Motor neuron (in vitro differentiated cells): ENCODE results near the gene PMEL. TPM values are rescaled to one million over a fixed set of nuclear protein-coding genes. Genes with fewer than 3 reads are reported as not detected.
A peak's percentile ranks its signal among the peaks of the same experiment; 100 is the strongest.
"Not testable (repeated sequence)": the region's sequence is repeated elsewhere in the genome, so short reads cannot be mapped to it uniquely, and the experiment has no call there.

Source experiments
- ATAC-seq, 8 experiments: fragments of 200-7000 bp; cut with Tn5 transposase; replicated peaks in 6 of 8; 2 replicates each; pipeline ENCODE4 v1.8.0; 2021; ENCODE audit warnings: mild to moderate bottlenecking in 8 of 8, moderate library complexity in 8 of 8
- H3K27ac ChIP-seq, 2 donors: fragments of 250-450 bp; sonication (Bioruptor Pico); 2 replicates each; pipeline ENCODE4 v1.9.0; 2021; ENCODE audit warnings: antibody characterized with exemption in 2 of 2, mild to moderate bottlenecking in 2 of 2, moderate library complexity in 1 of 2
- H3K4me1 ChIP-seq, 2 donors: fragments of 250-450 bp; sonication (Bioruptor Pico); replicated peaks in 1 of 2; 2 replicates each; pipeline ENCODE4 v1.6.1; 2021; ENCODE audit warnings: antibody characterized with exemption in 2 of 2, mild to moderate bottlenecking in 2 of 2, moderate library complexity in 1 of 2
- H3K4me3 ChIP-seq, 5 donors: fragments of 250-450 bp; sonication (Bioruptor Pico); 2 replicates each; pipeline ENCODE4 v1.9.0; 2021; ENCODE audit warnings: antibody characterized with exemption in 5 of 5, mild to moderate bottlenecking in 5 of 5, moderate library complexity in 4 of 5
- WGBS, 10 experiments: fragments of 450-650 bp; shearing (Covaris generic); methylation state at CpG; one replicate each; pipeline ENCODE4 v1.0.0; 2022; 5-methylcytosine and 5-hydroxymethylcytosine counted together
- in situ Hi-C, 9 experiments: fragments of 400-800 bp; cut with MboI; loops; one replicate each; pipeline ENCODE4 v1.15.0; 2021; ENCODE audit warnings: low sequenced_read_pairs in 9 of 9, low pct_unique_long_range_greater_than_20kb in 2 of 9; ENCODE audit not compliant: unreplicated experiment in 9 of 9
- total RNA-seq, 8 experiments: library from RNA; unstranded; fragments of 300-600 nt; gene quantifications; 2 replicates each; pipeline versions ENCODE4 v1.2.3 to v1.2.4, GENCODE V29; 2022

The PMEL gene
- total RNA-seq, 8 experiments from 2014 or later, result 0.86 to 14.4 (median 1.7) TPM

DNA sequence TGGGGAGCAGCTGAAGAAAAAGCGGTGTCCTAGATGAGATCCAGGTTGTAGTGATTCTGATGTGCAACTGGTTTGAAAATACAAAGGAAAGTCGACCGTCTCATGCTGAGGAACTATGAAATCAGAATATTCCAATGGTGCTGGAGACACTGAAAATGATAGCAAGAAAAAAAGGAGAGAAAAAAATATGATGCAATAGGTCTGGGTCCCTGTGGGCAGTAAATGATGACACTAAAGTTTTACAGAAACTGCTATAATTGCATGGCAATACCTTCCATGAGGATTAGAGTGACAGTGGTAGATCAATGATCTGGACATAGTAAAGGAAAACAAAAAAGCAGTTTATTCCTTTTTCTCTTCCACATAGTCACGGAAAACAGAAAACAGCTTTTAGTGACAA lies 40.5 kb downstream of the PMEL start:
- peaks cover 8 to 15% of the 10 kb centered on the region in 2 donors for H3K4me1 ChIP-seq
- H3K4me3 ChIP-seq, result peak overlapping the region in 4 of 5 donors; percentile 65 to 97 (median 92)
- WGBS, 10 experiments, result 48 to 100% (median 83%) methylated on average over 2 to 4 of the region's 4 CpGs
- H3K27ac ChIP-seq, result no peak overlapping the region
- in situ Hi-C loops, result loop anchor here in 3 of 9 experiments (25.0 kb wide), 1 partner anchor 188 kb away; the partner anchor contains the start of genes CD63 (in 3 of the 3) and GDF11 (in 3 of the 3)
- ATAC-seq, result no peak

DNA sequence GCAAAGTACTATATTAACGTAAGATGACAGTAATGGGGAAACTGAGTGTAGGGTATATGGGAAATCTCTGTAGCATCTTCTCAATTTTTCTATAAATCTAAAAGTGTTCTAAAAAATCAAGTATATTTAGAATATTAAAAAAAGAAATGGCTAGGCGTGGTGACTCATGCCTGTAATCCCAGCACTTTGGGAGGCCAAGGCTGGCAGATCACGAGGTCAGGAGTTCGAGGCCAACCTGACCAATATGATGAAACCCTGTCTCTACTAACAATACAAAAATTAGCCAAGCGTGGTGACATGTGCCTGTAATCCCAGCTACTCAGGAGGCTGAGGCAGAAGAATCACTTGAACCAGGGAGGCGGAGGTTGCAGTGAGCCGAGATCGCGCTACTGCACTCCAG lies 42.2 kb downstream of the PMEL start:
- peaks cover 7 to 14% of the 10 kb centered on the region in 2 donors for H3K4me1 ChIP-seq
- H3K27ac ChIP-seq, ATAC-seq, H3K4me3 ChIP-seq, in situ Hi-C loops: not testable (repeated sequence)
- 76 to 100% (median 97%) methylated on average over 3 to 9 of the region's 9 CpGs; no CpG with 5 or more reads in 1 of the 10 experiments for WGBS, 10 experiments

DNA sequence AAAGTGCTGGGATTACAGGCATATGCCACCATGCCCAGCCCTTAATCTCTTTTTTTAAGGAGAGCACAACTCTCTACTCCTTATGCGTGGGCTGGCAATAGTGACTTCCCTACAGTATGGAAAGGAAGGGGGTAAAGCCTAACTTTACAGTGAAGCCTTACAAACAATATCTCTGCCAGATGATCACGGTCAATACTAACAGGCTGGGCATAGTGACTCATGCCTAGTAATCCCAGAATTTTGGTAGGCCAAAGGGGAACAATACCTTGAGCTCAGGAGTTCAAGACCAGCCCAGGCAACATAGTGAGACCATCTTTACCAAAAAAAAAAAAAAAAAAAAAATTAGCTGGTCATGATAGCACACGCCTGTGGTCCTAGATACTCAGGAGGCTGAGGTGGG lies 43.7 kb downstream of the PMEL start:
- 80 to 100% (median 89%) methylated on average over 1 to 2 of the region's 3 CpGs; no CpG with 5 or more reads in 2 of the 10 experiments for WGBS, 10 experiments
- Histone ChIP-seq H3K4me1 (peaks cover 5 to 8% of the 10 kb centered on the region in 2 donors), H3K27ac (no peak overlapping the region), H3K4me3 (no peak overlapping the region)
- in situ Hi-C loops, result no loop called here
- no peak for ATAC-seq

DNA sequence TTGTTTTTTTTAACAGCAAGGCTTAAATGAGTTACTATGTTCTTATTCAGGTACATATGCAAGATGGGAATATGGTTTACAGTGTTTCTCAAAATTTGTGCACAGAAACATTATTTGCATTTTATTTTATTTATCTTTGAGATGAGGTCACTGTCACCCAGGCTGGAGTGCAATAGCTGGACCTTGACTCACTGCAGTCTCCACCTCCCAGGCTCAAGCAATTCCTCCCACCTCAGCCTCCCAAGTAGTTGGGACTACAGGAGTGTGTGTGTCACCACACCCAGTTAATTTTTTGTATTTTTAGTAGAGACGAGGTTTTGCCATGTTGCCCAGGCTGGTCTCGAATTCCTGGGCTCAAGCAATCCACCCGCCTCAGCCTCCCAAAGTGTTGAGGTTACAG lies 46.8 kb downstream of the PMEL start:
- H3K4me1 ChIP-seq, in situ Hi-C loops, H3K27ac ChIP-seq, H3K4me3 ChIP-seq: not testable (repeated sequence)
- ATAC-seq, result peak in 2 of 8 experiments; percentile 92 to 95
- WGBS, 10 experiments, result 14 to 100% (median 80%) methylated on average over 2 to 3 of the region's 3 CpGs; no CpG with 5 or more reads in 4 of the 10 experiments

DNA sequence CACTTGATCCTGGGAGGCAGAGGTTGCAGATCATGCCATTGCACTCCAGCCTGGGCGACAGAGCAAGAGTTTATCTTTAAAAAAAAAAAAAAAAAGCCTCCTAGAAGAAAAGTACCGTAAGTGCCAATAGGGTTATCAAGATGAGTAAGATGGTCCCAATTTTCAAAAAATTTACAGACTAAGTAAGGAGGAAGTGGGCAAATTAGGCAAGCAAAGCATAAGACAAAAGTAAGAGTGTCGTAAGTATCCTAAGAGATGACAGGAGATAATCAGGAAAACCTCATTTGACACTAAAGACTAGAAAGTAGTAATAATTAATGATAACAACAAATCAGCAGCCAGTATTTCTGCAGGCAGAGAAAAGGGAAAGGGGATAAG lies 50.4 kb downstream of the PMEL start:
- Histone ChIP-seq H3K27ac (no peak overlapping the region), H3K4me3 (no peak overlapping the region), H3K4me1 (no peaks in the 10 kb centered on the region)
- no peak for ATAC-seq
- in situ Hi-C loops, result no loop called here
- WGBS, 10 experiments, result 84 to 100% (median 92%) methylated on average over 3 of the region's 3 CpGs; no CpG with 5 or more reads in 2 of the 10 experiments

DNA sequence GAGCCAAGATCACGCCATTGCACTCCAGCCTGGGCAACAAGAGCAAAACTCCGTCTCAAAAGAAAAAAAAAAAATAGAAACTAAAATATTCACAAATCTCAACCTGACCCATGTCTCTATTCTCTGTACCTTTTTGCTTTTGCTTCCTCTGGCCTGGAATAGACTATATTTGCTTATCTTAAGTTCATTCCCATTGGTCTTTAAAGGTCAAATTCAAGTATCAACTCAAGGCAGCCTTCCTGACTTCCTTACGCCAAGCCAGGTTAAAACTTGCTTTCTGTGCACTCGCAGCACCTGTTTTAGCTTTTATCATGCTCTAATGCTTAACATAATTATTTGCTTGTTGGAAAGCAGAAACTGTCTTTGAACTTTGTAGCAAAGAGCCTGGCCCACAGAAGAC lies 52.9 kb downstream of the PMEL start:
- peaks cover 0 to 2% of the 10 kb centered on the region in 2 donors for H3K4me1 ChIP-seq
- H3K4me3 ChIP-seq, result no peak overlapping the region
- no peak for ATAC-seq
- no peak overlapping the region for H3K27ac ChIP-seq
- WGBS, 10 experiments, result 67 to 100% (median 100%) methylated on average over 1 to 4 of the region's 4 CpGs; no CpG with 5 or more reads in 1 of the 10 experiments
- in situ Hi-C loops, result no loop called here

DNA sequence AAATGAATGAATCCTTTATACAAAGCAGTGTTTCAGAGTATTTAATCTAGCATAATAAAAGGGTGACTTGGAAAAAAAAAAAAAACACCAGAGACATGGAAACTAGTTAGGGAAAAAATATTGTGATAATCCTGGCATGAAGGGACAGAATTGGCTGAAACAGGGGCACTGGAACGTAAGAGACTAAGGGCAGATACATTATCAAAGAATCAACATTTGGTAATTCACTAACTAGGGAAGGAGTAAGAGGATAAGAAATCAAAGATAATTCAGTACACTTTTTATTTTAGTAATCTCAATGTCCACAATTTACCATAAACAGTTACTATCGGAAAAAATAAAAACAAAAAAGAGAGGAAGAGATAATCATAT lies 56.3 kb downstream of the PMEL start:
- Histone ChIP-seq H3K27ac (no peak overlapping the region), H3K4me1 (peaks cover 0 to 2% of the 10 kb centered on the region in 2 donors), H3K4me3 (no peak overlapping the region)
- in situ Hi-C loops, result no loop called here
- 21 to 89% (median 75%) methylated on average over 1 to 2 of the region's 2 CpGs for WGBS, 10 experiments
- ATAC-seq, result no peak

DNA sequence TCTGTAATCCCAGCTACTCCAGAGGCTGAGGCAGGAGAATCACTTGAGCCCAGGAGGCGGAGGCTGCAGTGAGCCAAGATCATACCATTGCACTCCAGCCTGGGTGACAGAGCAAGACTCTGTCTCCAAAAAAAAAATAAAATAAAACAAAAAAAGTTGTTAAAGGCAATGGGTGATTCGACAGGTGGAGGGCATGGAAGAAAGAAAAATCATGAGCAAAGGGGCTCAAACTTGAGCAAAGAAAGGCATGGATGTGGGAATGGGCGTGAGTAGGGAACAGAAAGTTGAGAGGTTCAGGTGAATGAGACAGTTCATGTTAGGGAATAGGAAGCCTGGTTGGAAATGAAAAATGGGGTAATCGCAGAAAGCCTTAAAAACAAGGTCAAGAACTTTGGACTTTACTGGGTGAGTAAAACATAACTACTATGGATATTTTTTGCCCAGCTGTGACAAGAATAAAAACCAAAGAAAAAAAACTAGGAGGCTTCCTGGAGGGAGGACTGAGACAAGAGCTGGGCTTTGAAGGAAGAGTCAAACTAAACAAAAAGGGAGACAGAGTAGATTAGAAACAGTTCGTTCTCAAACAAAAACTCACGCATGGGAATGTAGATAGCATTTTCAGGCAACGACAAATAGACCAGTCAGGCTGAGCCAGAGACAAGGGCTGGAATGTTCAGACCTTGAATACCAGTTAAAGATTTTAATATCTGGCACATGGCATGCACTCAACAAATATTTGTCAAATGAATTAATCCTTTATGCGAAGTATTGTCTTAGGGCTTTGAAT lies 56.9 kb downstream of the PMEL start:
- in situ Hi-C loops, result no loop called here
- H3K4me3 ChIP-seq, result no peak overlapping the region
- H3K4me1 ChIP-seq, result peaks cover 0 to 2% of the 10 kb centered on the region in 2 donors
- no peak overlapping the region for H3K27ac ChIP-seq
- peak in 5 of 8 experiments; percentile 24 to 94 (median 76) for ATAC-seq
- 30 to 82% (median 54%) methylated on average over 4 to 8 of the region's 8 CpGs for WGBS, 10 experiments

DNA sequence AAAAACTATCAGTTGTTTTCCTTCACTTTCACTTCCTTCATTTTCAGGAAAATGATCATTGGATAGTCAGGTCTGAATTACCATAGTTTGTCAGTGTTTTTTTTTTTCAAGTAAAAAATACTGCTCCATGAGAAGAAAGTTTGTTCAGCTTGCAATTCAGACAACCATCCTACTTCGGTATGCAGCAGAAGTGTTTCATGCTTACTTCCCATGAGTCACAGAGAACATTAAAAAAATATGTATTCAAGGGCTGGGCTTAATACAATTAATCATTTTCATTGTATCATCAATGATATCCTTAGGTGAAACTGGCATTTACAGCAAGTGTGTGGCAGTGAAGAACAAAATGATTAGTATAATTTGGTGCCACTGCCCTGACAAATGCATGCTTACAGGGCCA lies 59.8 kb downstream of the PMEL start:
- Histone ChIP-seq H3K27ac (no peak overlapping the region), H3K4me3 (no peak overlapping the region), H3K4me1 (peaks cover 0 to 2% of the 10 kb centered on the region in 2 donors)
- in situ Hi-C loops, result no loop called here
- peak in 2 of 8 experiments; percentile 17 to 59 for ATAC-seq
- 0 to 100% (median 33%) methylated on average over 1 of the region's 1 CpG; no CpG with 5 or more reads in 3 of the 10 experiments for WGBS, 10 experiments

Other genes with a start within 250 kb of the PMEL start
- 100 to 1,000 TPM in 5 of 8 experiments, 10 to 100 TPM in 3; 65.7 to 166 (median 109) TPM for gene BLOC1S1, start 250.0 kb downstream of the PMEL start, total RNA-seq
- gene RDH5, start 245.6 kb downstream of the PMEL start, total RNA-seq, result 10 to 100 TPM in 1 of 8 experiments, 1 to 10 TPM in 7; 1.4 to 23.6 (median 3.6) TPM
- 1,000 to 10,000 TPM in 1 of 8 experiments, 100 to 1,000 TPM in 7; 313 to 1,570 (median 525) TPM for gene CD63, start 237.0 kb downstream of the PMEL start, total RNA-seq
- 10 to 100 TPM in 4 of 8 experiments, 1 to 10 TPM in 4; 3.6 to 35.9 (median 9.1) TPM for gene GDF11, start 222.9 kb downstream of the PMEL start, total RNA-seq
- gene SARNP, start 148.3 kb downstream of the PMEL start, total RNA-seq, result 100 to 1,000 TPM in 5 of 8 experiments, 10 to 100 TPM in 3; 81.9 to 148 (median 114) TPM
- 10 to 100 TPM; 13.1 to 42.0 (median 25.4) TPM for gene ORMDL2, start 148.0 kb downstream of the PMEL start, total RNA-seq
- 10 to 100 TPM; 22.0 to 41.1 (median 29.8) TPM for gene DNAJC14, start 136.5 kb downstream of the PMEL start, total RNA-seq
- gene MMP19, start 123.1 kb downstream of the PMEL start, total RNA-seq, result 1 to 10 TPM in 5 of 8 experiments, under 1 TPM in 3; 0.16 to 3.8 (median 1.3) TPM
- gene PYM1, start 38.1 kb downstream of the PMEL start, total RNA-seq, result 10 to 100 TPM; 20.1 to 44.4 (median 31.7) TPM
- 10 to 100 TPM in 4 of 8 experiments, 1 to 10 TPM in 4; 3.4 to 63.0 (median 9.2) TPM for gene DGKA, start 34.9 kb downstream of the PMEL start, total RNA-seq
- gene CDK2, start 788 bp upstream of the PMEL start, total RNA-seq, result 10 to 100 TPM in 4 of 8 experiments, 1 to 10 TPM in 4; 6.0 to 43.0 (median 15.8) TPM
- 10 to 100 TPM; 56.3 to 95.6 (median 76.0) TPM for gene RAB5B, start 8.0 kb upstream of the PMEL start, total RNA-seq
- 10 to 100 TPM; 10.4 to 23.0 (median 17.0) TPM for gene SUOX, start 31.2 kb upstream of the PMEL start, total RNA-seq
- 1 to 10 TPM; 1.4 to 8.6 (median 6.4) TPM for gene IKZF4, start 55.0 kb upstream of the PMEL start, total RNA-seq
- 1,000 to 10,000 TPM in 1 of 8 experiments, 100 to 1,000 TPM in 7; 282 to 1,536 (median 616) TPM for gene RPS26, start 75.9 kb upstream of the PMEL start, total RNA-seq
- 1 to 10 TPM in 7 of 8 experiments, under 1 TPM in 1; 0.63 to 7.2 (median 2.1) TPM for gene ERBB3, start 114.1 kb upstream of the PMEL start, total RNA-seq
- gene PA2G4, start 138.5 kb upstream of the PMEL start, total RNA-seq, result 100 to 1,000 TPM in 4 of 8 experiments, 10 to 100 TPM in 4; 60.8 to 254 (median 99.3) TPM
- gene RPL41, start 150.6 kb upstream of the PMEL start, total RNA-seq, result 1,000 to 10,000 TPM; 2,948 to 7,132 (median 5,415) TPM
- 10 to 100 TPM in 3 of 8 experiments, 1 to 10 TPM in 5; 5.8 to 11.7 (median 8.0) TPM for gene ZC3H10, start 152.2 kb upstream of the PMEL start, total RNA-seq
- 10 to 100 TPM; 13.4 to 54.6 (median 44.2) TPM for gene ESYT1, start 162.2 kb upstream of the PMEL start, total RNA-seq
- gene MYL6B, start 186.5 kb upstream of the PMEL start, total RNA-seq, result 100 to 1,000 TPM in 5 of 8 experiments, 10 to 100 TPM in 3; 61.3 to 217 (median 142) TPM
- gene MYL6, start 192.3 kb upstream of the PMEL start, total RNA-seq, result 1,000 to 10,000 TPM; 1,063 to 2,469 (median 1,244) TPM
- gene SMARCC2, start 223.4 kb upstream of the PMEL start, total RNA-seq, result 100 to 1,000 TPM in 1 of 8 experiments, 10 to 100 TPM in 7; 18.1 to 110 (median 77.9) TPM